Mucosa of gallbladder (tissue), 1 donor: ENCODE measurements around the gene MATN1. TPM values are rescaled to one million over a fixed set of nuclear protein-coding genes. Genes with fewer than 3 reads are reported as not detected.

ENCODE experiments used
- DNase-seq: peaks from one replicate; pipeline ENCODE4 v3.0.0-alpha.2; 2020; ENCODE audit warnings: low spot score
- total RNA-seq: library from RNA; stranded (reverse); gene quantifications from one replicate; pipeline ENCODE4 v1.2.1, GENCODE V29; 2021
- donor health status: DM: no; HTN: no; CAD: no.

MATN1 gene
- total RNA-seq, 1 donor from 2014 or later = 0.12 TPM

DNA sequence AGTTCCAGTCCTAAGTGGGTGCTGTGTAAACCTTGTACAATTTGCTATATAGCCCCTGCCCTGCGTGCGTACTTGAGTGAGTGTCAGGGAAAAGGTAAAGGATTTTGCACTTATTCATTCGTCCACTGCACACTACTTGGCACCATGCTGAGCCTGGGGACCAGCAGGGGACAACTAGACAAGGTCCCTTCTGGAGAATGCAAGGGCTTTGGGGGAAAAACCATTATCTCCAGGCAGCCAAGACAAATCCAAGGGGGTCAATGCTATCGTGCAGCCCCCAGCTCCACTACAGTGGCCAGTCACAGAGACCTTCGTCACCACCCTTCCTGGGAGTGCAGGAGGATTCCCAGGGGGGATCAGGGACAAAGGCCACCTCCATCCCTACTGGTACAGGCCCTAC, 39.7 kb downstream of the MATN1 start:
- no peak for DNase-seq

DNA sequence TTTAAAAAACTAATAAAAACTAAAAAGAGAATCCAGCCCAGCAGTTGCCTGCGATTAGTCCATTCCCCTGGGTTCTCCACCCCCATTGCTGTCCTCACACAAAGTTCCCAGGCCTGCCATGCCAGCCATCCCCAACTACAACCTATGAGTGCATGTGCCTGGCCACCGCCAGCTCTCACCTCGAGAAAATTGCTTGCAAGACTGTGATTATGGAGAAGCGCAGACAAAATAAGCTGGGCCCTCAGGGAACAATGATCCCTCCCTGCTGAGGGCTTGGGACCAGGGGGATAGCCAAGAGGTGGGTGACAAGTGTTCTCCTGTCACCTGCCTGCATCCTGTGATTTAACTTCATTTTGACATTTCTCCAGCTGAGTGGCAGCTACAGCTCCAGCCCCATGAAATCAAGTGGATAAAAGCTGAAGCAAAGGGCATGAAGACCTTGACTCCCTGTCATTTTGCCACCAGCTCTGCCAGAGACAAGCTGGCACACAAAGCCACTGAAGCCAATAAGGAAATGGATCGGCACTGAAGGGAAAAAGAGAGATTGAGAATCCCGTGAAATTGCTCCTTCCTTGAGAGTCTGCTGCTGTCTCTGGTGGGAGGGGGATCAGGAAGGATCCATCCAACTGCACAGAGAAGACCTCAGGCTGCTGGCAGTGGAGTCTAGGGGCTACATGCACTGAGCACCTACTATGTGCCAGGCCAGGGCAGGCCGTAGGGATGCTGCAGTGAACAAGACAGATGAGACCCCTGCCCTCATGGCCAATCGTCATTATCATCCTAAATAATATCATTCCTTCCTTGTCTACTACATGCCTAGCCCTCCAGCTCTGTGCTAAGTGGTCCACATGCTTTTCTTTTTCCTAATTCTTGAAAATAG, 40.7 kb downstream of the MATN1 start:
- no peak for DNase-seq

DNA sequence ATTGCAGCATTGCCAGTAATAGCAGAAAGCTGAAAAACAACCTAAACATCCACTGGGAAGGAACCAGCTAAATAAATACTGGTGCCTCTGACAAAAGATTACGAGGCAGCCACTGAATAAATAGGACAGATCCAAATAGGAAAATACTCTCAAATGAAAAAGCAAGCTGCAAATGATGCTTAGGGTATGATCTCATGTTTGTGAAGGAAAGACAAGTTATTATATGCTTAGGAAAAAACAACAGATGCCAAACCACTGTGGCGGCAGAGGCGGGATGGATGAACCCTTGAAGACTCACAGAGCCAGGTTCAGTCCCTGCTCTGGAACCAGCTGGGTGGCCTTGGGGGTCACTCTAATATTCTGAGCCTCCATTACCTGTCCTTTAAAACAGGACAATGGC, 41.6 kb downstream of the MATN1 start:
- no peak for DNase-seq

DNA sequence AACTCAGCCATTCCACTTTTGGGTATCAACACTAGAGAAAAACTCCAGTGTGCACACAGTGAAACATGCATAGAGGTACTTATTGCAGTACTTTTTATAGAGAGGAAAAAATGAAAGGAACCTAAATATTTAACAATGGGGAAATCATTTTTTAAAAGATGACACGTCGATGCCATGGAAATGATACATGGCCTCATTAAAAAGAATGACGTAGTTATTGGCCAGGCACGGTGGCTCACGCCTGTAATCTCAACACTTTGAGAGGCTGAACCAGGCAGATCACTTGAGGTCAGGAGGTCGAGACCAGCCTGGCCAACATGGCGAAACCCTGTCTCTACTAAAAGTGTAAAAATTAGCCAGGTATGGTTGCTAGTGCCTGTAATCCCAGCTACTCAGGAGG, 42.5 kb downstream of the MATN1 start:
- DNase-seq = no peak

DNA sequence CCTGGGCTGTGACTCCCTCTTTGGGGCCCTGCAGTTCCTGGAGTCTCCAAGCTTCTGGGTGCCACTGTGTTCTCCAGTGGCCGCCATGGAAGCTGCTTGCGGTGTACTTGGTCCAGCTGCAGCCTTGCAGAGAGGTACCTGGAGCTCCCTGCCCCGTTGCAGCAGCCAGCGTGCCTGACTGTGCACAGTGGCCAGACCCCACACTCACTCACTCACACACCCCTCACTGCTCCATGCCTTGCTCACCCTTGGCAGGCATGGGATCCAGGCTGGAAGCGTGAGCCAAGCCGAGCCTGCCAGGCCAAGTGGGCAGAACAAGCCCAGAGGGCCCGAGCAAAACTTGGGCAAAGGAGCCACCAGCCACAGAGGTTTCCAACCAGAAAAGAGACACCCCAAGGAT, 43.0 kb downstream of the MATN1 start:
- DNase-seq = no peak

DNA sequence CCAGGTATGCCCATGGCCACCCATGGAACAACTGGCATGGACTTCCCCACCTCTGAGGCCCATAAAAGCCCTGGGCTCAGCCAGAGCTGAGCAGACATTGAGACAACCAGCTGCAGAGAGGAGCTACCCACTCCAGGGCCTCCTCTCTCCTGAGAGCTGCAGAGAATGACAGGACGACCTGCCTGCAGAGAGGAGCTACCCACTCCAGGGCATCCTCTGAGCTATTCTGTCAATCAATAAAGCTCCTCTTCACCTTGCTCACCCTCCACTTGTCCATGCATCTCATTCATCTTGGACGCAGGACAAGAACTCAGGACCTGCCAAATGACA, 43.4 kb downstream of the MATN1 start:
- no peak for DNase-seq

DNA sequence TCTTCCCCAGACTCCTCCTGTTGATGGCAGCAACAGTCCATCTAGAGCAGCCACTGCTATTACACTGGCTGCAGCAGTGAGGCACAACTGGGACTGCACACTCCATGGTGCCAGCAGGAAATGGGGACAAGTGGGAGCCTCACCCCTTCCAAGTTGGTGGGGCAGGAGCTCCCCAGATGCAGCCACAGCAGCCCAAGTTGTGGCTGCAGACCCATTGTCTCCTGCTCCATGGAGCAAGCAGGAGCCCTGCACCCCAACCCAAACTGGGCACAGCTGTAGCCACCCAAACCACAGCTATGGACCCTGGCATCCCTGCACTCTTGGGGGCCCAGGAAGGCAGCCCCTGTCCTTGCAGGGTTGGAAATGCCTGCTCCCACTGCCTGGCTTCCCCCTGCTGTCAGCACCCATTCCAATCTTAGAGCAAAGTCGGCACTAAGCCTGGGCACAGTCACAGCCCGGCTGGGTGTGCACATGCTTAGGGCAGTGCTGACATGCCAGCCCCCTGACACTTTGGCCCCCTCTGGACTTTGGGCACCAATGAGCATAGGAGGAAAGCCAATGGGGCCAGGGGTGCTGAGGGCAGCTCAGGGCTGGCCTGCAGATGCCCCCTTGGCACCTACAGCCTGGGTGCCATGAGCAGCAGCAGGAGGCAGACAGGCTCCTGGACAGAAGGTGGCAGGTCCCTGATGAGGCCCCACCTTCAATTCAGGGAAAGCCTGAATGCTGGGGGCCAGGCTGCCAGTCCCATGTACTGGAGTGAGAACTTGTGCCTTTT, 44.0 kb downstream of the MATN1 start:
- no peak for DNase-seq

DNA sequence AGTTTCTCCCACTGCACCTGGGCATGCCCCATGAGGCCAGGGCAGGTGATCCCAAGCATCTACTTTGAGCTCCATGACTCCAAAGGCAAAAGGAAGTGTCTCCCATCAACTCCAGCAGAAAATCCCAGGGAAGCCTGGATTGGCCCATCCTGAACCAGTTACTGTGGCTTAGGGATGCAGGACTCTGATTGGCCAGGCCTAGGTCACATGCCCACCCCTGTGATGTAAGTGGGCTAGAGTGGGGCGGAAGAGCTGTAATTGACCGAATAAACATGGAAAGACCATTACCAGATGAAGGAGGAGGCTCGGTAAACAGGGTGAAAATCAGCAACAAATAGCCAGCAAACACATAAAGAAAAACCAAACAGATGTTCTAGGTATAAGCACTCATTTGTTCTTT, 45.2 kb downstream of the MATN1 start:
- no peak for DNase-seq

DNA sequence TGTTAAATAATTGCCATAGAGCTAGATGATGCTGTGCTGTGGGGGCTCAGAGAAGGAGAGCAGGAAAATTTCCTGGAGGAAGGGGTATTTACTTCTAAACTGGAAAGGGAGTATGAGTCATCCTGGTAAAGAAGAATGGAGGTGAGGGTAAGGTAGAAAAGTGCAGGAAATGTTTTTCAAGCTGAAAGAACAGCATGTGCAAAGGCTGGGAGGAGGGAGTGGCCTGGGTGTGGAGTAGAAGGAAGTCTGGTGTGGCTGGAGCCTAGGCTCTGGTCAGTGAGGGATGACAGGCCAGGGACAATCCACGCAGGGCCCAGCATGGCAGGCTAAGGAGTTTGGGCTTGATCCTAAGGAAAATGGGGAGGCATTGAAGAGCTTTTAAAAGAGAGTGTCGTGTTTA, 45.9 kb downstream of the MATN1 start:
- DNase-seq = no peak

DNA sequence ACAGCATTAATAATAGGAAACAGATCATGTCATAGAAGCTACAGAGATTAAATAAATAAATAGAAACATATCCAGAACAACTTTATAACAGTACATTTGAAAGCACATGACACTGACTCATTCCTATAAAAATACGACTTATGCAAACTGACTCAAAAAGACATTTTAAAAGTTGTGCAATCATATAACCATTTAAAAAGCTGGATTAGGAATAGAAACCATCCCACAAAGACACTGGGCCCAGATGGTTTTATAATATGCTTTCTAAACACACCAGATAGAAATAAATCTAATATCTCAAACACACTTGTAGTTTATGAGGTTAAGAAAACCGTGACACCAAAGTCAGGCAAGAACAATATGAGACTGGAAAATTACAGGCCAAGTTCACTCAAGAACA, 47.6 kb downstream of the MATN1 start:
- DNase-seq = no peak

DNA sequence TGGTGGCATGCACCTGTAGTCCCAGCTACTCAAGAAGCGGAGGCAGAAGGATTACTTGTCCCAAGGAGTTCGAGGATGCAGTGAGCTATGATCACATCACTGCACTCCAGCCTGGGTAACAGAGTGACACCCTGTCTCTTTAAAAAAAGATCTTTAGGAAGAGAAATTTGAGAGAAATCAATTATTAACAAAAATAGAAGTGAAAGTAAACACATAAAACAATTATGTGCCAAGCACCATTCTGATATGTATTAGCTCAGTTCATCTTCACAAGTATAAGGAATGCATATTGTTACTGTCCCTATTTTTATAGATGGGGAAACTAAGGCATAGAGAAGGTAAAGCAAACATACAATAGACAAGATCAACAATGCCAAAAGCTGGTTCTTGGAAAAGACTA, 48.1 kb downstream of the MATN1 start:
- DNase-seq = no peak

DNA sequence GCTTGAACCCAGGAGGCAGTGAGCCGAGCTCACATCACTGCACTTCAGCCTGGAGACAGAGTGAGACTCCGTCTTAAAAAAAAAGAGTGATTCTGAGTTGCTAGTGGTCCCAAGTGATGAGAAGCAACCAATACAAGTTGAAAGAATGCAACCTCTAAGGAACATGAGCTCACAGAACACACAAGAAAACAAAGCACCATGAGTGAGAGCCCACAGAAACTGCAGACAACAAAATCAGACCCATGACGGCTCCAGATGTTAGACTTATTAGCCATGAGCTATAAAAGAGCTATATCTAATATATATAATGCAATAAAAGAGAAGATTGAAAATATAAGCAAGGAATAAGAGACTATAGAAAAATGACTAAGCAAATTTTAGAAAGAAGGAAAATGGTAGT, 50.0 kb downstream of the MATN1 start:
- DNase-seq = no peak

DNA sequence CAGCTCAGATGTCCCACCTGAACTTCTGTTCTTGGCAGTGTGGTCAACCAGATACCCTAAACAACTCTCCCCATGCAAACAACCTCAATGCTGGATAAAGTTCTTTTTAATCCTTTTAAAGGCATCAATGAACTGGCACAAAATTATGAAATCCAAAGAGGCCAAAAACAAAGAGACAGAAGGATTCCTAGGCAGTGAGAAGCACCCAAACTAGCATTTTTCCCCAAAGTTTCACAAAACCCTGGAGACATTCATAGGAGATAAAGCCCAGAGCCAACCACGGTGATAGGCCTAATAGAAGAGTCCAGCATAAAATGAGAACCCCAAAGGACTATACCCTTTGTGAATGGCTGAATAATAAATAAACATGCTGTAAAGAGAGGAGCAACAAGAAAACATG, 50.7 kb downstream of the MATN1 start:
- DNase-seq = no peak

DNA sequence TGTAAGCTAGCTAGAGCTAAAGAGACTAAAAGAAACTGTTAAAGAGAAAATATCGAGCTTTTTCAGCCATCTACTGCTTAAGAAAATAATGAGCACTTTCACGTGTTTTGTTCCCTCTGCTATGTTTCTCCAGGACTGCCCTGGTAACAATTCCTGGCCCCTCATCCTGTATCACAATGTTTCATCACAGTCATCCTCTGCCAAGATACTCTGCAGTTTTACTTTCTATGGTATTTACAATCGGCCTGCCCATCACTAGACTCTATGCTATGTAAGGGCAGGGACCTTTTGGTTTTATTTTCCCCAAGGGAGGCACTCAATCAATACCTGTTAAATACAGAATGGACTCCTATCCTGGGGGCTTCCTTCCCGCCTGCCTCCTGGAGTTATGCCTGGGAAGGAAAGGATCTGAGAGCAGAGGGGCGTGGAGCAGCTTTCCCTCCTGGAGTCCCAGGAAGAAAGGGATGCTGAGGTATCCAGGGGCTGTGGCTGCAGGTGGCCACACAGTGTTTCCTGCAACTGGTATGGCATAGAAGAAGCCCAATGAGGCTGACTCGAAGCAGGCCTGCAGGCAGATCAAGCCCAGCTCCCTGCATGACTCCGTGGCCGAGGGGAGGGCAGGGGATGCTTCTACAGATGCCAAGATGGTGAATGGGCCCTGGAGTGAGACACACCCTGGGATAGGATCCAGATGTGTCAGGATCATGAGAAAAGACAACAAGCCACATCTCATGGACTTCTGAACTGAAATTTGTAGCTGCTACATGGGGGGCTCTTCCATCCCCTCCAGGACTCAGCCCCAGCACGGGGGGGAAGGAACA, 52.9 kb downstream of the MATN1 start:
- no peak for DNase-seq

DNA sequence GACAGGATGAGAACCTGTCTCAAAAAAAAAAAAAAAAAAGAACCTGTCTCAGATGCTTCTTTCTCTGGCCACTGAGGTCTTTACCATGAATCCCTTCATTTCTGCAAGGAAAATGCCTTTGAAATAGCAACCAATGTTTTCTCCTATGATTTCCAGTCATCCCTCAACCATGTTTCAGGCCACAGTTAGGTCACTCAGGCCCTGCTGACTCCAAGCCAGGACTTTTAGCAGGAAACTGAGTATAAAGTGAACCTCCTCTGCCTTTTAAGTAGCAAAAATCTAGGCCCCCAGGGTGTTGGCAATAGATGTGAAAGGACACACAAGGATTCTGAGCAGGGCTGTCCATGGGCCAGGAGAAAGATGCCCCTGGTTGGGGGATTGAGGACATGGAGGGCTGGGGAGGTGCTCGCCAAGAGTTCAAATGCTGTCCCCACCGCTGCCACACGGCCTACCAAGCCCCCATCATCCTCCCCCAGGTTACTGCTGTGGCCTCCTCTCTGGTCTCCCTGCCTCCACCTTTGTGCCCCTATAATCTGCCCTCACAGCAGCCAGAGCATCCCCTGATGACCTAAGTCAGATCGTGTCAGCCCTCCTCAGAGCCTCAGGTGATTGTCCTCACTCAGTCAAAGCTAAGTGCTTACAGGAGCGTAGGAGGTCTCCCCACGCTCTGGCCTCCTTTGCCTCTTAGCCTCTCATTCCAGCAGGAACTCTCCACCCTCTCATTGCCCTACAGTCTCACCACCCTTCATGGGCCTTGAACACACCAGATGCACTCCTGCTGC, 54.6 kb downstream of the MATN1 start:
- DNase-seq = no peak

DNA sequence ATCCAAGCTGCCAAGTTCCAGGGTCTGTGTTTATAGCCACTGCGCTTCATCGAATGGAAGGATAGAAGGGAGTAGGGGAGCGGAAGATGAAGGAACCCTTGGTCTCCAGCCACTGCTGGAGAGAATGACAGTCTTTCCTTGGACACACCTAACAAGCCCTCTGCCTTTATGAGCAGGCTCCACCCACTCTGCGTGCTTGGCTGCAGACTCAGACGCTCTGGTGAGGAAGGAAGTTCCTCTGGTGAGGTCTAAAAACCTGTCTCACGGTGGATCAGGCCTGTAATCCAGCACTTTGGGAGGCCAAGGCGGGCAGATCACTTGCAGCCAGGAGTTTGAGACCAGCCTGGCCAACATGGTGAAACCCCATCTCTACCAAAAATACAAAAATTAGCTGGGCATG, 55.4 kb downstream of the MATN1 start:
- peak; percentile 65 for DNase-seq

DNA sequence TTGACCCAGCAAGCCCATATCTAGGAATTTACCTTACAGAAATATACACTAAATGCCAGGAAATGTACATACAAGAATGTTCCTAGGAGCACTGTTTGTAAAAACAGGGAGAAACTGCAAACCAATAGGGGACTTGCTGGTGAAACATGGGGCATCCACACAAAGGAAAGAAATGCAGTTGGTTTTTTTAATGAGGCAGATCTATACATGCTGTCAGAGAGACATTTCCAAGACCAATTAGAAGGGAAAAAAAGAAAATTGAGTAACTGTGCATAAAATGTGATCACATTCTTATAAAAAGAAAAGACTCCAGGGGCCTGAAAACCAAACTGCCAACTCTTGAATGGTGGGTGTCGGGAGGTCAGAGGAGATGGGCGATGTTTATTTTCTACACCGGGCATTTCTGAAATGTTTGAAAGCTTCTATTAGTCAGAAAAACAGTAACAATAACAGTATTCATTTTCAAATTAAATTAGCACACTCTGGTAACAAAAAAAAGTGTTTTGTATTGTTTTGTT, 56.6 kb downstream of the MATN1 start:
- DNase-seq = no peak

DNA sequence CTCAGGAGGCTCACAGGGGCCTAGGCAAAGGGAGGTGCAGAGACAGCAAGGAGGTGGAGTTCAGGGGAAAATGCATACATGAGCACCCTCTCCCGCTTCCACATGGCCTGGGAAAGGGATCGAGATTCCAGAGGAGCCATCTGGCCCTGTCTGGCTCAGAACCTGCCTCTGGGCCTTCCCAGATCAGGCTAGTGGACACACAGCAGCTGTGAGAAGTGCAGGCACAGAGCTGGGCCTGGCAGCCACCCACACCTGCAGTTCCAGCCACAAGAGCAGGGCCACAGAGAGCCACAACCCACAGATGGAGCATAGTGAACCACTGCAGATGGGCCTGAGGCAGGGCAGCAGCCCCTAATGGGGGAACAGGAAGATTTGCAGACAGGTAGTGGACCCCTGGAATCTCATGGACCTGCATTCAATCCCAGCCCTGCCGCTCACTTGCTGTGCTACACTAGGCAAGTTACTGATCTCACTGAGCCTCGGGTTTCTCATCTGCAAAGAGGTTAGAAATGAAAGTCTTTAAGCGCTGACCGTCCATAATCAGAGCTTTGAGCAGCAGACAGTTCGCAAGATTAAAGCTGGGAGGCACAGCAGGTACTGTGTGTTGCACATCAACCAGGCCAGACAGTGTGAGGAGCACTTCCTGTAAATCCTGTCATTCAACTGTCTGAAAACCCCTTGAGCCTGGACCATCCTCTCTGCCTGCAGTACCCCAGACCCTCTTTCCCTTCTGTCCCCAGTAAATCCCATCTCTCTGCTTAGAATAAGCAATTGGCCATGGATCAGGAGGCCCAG, 58.0 kb downstream of the MATN1 start:
- DNase-seq = no peak

DNA sequence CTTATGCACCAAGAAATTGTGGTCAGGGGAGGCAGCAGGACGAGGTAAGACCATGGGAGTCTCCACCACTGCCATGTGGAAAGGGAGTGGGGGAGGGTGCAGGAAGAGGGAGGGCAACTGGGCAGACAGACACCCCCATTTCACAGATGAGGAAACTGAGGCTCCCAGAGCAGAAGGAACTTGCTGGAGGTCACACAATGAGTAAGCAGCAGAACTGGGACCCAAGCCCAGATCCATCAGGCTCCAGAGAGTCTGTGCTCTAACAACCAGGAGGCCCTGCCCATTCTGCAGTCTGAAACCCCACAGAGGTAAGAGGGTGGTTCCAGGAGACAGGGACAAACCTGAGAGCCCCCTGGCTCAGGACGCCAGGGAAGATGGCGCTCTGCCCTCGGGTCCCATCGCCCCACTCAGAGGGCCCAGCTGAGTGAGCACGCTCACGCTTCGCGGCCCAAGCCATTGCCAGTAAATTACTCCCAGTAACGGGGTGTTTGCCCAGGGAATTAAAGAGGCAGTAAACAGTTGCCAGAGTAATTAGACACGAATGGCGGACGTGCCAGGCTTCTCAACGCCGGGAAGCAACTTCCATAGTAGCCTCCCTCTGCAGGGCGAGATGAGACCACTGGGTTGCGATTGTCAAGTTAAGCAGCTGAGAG, 59.2 kb downstream of the MATN1 start:
- DNase-seq = no peak

DNA sequence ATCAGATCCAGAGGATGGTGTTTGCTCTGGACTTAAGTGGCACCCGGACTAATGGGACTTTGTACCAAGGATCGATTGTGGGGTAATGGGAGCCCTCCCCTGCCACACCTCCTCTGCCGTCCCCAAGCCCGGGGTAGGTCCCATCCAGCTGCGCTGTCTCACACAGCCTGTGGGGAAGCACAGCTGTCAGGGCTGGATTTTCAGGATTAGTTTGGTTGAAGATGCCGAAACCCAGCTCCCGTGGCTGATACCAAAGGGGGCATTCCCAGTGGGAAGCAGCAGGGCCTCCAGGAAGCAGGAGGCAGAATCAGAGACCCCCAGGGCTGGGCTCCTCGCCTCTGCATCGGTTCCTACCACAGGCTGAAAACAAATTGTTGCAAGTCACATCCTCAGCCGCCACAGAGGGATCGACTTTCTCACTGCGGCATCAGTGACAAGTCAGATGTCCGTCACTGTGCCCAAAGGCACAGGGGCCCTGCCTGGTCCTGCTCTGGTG, 59.7 kb downstream of the MATN1 start:
- DNase-seq = peak; percentile 77
